Renal cortex interstitium (tissue), 11 donors: Measurements from ENCODE around the gene PGGT1B. TPM values are rescaled to one million over a fixed set of nuclear protein-coding genes. Genes with fewer than 3 reads are reported as not detected.

Experiments used
- DNase-seq, 11 donors: peaks; one replicate each; pipeline ENCODE4 v3.0.0-alpha.2; 2013; ENCODE audit warnings: low read depth in 9 of 11, low spot score in 4 of 11; ENCODE audit errors: extremely low read depth in 1 of 11
- polyA plus RNA-seq, 3 donors: library from polyadenylated mRNA; unstranded; fragments of 120-200 nt; gene quantifications; one replicate each; pipeline ENCODE4 v1.2.1, GENCODE V29; 2013; ENCODE audit not compliant: insufficient read length in 3 of 3

The PGGT1B gene
- polyA plus RNA-seq, 3 donors, result 28.4 to 33.7 (median 30.3) TPM

- DNase-seq, result no peak
Measured at GRCh38 chr5:115165790-115166189, 96.9 kb downstream of the PGGT1B start.

DNA sequence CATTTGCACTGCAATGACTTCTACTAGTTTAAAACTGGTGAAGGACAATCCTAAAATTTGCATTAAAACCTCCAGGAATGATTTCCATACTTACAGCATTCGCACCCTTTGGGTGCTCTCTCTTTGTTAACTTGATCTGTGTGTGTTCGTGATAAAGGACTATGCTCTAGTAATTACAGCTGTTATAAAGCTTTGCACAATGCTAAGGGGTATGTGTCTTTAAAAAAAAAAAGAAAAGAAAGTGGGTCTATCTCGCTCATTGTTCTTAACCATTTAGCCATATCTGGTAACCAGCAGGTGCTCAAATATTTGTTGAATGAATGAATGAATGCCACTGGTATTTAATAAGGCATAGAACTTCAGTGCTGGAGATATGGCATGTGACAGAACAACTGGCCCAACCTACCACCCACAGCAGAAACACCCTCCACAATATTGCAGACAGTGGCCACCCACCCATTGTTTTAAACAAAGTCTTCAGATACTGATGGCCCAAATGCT, 101.7 kb downstream of the PGGT1B start:
- DNase-seq, result no peak

Other genes with a start within 250 kb of the PGGT1B start
- gene TRIM36, start 93.0 kb downstream of the PGGT1B start, polyA plus RNA-seq, result 1 to 10 TPM; 2.3 to 2.8 (median 2.8) TPM
- gene CCDC112, start 33.8 kb upstream of the PGGT1B start, polyA plus RNA-seq, result 10 to 100 TPM; 15.3 to 19.7 (median 15.9) TPM